Coronary artery (tissue), 2 donors: Measurements from ENCODE around the gene NLRP2B.
"Not testable (repeated sequence)": the region's sequence is repeated elsewhere in the genome, so short reads cannot be mapped to it uniquely, and the experiment has no call there.

Experiments used
- DNase-seq: peaks from one replicate; pipeline ENCODE4 v3.0.0-alpha.2; 2017; ENCODE audit warnings: low spot score
- H3K27ac ChIP-seq, 2 donors: fragments of 200-600 bp; sonication (generic); one replicate each; pipeline ENCODE4 v1.5.1; 2016 to 2019
- H3K4me3 ChIP-seq: fragments of 200-600 bp; sonication (generic); 2 replicates; pipeline ENCODE4 v1.5.1; 2016; ENCODE audit warnings: mild to moderate bottlenecking, moderate library complexity
- CTCF ChIP-seq: fragments of 200-600 bp; sonication (generic); IDR thresholded peaks from one replicate; pipeline ENCODE4 v1.5.1; 2019; ENCODE audit warnings: antibody characterized with exemption

Gene NLRP2B

GRCh38 chrX:57680160-57680559, at the start of gene NLRP2B:
Gene NLRP2B, minus strand, starts transcription at chrX:57680260.
- no peak within 1 kb of the TSS for H3K4me3 ChIP-seq
- no peak for DNase-seq
- H3K27ac ChIP-seq = no peak within 1 kb of the TSS
- no peak for TF ChIP-seq CTCF

- not testable (repeated sequence) for H3K27ac ChIP-seq, DNase-seq, H3K4me3 ChIP-seq
Measured at GRCh38 chrX:57725995-57726394, 45.9 kb upstream of the NLRP2B start.

GRCh38 chrX:57681341-57681740, 1.3 kb upstream of the NLRP2B start:
- H3K4me3 ChIP-seq = no peak overlapping the region
- no peak for TF ChIP-seq CTCF
- DNase-seq = no peak
- no peak overlapping the region for H3K27ac ChIP-seq

- Histone ChIP-seq H3K27ac (no peak overlapping the region), H3K4me3 (no peak overlapping the region)
- TF ChIP-seq CTCF = no peak
- no peak for DNase-seq
Measured at GRCh38 chrX:57678686-57679428, 1.2 kb downstream of the NLRP2B start.

GRCh38 chrX:57677132-57677858, 2.8 kb downstream of the NLRP2B start:
- no peak for DNase-seq
- no peak for TF ChIP-seq CTCF
- Histone ChIP-seq H3K4me3 (no peak overlapping the region), H3K27ac (no peak overlapping the region)

- Histone ChIP-seq H3K4me3 (no peak overlapping the region), H3K27ac (no peak overlapping the region)
- no peak for DNase-seq
- no peak for TF ChIP-seq CTCF
Measured at GRCh38 chrX:57675320-57675719, 4.7 kb downstream of the NLRP2B start.

GRCh38 chrX:57674861-57675260, 5.2 kb downstream of the NLRP2B start:
- no peak for TF ChIP-seq CTCF
- DNase-seq = no peak
- Histone ChIP-seq H3K27ac (no peak overlapping the region), H3K4me3 (no peak overlapping the region)
